AG08396 (cell line): ENCODE data around the gene TMEM190.

Source experiments
- DNase-seq: peaks from one replicate; pipeline ENCODE4 v3.0.0; 2012; ENCODE audit warnings: low spot score, mixed read lengths

Gene TMEM190

DNA sequence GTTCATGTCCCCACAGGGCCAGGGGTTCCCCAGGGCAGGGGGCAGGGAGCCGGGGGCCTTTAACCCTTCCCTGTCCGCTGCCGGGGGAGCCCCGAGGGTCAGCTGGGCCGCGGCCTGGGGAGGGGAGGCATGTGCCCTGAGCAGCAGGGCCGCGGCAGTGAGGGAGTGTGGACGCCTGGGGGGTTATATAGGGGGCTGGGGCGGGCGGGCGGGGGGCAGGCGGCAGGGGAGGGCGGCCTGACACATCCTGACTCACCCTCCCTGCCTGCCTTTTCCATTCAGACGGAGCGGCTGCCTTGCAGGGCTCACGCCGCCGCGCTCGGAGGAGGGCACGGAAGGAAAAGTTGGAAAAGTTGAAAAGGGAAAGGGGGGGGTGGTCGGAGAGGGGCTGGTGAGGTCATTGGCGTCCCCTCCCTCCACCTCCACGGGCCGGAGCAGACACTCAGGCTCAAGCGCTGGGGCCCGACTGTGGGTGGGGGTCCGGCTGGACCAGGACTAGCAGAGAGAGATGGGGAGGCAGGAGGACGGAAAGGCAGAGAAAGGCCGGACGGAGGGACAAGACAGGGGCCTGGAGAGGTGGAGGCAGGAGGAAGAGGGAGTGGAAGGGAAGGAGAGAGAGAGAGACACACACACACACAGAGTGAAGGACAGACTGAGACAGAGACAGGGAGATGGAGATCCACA is 6.2 kb upstream of the TMEM190 start, which contains the start of gene IL11:
Gene IL11, minus strand, starts transcription at position 159 of the 684 bp plus-strand sequence. Its CDS starts 153 bp downstream, at position 6.
- peak; percentile 89 for DNase-seq

DNA sequence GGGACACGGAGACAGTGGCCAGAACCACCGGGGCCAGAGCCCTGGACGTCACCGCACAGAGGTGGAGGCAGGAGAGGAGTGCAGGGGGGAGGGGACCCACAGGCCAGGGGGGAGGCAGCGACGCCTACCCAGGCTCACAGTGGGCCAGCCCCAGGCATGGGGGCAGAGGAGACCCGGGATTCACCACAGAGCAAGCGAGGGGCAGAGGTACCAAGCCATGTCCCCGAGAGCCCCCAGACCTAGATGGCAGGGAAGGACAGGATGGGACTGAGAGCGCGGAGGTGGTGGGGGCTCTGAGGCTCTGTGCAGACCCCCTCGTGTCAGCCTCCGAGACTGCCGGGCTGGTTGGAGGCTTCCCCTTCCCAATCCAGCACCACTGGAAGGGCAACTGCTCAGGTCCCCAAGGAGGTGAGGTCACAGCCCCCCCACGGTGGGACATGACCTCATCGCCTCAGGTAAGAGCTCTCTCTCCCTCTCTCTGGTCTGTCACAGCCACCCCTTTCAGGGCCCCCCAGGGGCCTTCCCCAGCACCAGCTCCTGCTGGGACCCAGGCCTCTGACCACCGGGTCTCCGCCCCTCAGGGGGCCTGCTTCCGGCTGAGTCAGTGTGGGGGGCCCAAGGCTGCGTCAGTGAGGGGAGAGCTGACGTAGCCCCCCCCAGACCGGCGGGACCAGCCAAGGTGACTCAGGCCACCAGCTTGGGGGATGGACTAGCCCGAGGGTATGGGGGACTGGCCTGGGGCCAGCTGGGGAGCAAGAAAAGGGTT is 4.1 kb upstream of the TMEM190 start:
- DNase-seq = no peak

- DNase-seq = no peak
Measured at GRCh38 chr19:55373306-55373992, 3.2 kb upstream of the TMEM190 start.

DNA sequence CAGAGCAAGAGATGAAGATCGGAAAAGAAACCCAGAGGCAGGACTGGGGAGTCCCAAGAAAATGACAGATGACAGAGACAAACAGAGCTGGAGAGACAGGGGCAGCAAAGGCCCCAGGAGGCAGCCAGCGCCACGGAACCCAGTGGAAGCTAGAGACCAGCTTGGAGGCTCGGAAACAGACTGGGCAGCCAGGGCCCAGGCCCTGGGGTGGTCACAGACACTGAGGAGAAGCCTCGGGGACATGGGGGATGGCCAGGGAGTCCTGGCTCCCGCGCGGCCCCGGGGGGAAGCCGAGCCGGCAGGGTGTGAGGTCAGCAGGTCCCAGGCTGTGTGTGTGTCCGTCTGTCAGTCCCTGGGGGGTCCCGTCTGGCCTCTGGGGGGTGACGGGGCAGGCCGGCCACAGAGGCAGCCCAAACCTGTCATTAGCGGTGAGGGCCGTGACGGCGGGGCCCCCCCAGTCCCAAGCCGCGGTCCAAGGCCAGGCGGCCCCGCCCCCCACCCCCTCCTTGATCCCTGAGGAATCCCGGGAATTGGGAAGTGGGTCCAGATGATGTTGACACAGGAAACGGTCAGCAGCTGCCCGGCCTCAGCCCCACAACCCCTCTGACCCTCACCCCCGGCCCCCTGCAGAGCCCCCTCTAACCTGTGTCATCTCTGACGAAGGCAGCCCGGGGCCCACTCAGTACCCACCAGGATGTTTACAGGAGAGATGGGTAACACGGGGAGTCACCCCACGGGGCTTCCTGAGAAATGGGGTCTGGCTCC is 2.5 kb upstream of the TMEM190 start:
- peak; percentile 76 for DNase-seq

- no peak for DNase-seq
Measured at GRCh38 chr19:55377356-55378131, 918 bp downstream of the TMEM190 start.

DNA sequence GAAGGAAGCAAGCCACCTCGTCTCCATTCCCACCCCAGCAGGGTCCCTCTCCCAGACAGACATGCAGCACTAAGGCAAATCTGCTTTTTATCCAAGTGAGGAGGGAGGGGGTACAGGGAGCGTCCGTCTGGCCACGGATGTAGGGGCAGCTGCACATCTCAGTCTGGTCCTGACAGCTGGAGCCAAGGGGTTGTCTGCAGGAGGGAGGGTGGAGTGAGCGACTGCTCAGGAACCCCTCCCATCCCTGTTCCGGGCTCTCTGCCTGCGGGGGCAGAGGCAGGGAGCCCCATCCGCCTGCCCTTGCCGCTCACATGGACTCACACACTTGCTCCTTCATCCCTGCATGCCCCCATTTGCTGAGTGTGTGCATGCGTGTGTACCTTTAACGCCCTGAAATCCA is 2.5 kb downstream of the TMEM190 start:
- no peak for DNase-seq

DNA sequence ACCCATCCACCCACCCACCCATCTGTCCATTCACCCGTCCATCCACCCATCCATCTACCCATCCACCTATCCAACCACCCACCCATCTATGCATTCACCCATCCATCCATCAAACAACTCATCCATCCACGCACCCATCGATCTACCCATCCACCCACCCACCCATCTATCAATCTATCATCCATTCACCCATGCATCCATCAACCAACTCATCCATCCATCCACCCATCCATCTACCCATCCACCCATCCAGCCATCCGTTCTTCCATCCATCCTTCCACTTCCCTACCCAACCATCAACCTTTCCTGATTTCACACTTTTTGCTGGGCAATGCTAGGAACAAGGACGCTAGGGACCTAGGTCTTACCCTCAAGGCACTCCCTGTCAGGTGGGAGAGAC is 5.4 kb downstream of the TMEM190 start:
- DNase-seq = no peak

GRCh38 chr19:55382522-55383054 is 6.0 kb downstream of the TMEM190 start:
- no peak for DNase-seq

DNA sequence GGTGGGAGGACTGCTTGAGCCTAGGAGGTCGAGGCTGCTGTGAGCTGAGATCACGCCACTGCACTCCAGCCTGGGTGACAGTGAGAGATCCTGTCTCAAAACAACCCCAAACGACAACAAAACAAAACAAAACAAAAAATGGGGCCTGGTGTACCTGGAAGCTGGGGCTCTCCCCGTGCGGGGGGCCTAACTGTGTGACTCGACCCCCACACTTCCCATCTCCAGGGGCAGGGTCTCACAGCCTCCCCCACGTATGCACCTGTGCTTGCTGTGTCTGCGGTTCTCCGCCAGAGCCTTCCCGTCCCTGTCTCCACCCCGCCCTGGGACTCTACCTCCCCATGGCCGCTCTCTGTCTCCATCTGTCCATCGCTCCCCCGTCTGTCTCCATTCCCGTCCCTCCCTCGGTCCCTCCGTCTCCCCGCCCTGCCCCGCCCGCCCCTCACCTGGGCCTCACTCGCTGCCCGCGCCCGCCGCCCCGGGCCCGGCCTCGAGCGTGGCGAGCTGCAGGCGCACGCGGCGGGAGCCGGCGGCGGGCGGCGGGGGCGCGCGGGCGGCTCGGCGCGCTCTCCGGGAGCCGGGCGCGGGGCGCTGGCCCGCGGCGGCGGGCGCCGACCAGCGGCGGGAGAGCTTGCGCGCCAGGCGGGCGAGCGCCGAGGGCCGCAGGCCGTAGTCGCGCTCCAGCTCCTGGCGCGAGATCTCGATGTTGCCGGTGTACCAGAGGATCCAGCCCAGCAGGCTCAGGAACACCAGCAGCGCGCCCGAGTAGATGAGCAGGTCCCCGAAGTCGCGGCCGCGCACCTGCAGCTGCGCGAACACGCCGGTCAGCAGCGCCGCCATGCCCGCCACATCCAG is 6.9 kb downstream of the TMEM190 start:
- DNase-seq = peak; percentile 89

- DNase-seq = no peak
Measured at GRCh38 chr19:55384131-55384919, 7.7 kb downstream of the TMEM190 start, which contains the start of gene TMEM238. TSS of gene TMEM238 (minus strand) at chr19:55384292. CDS start at chr19:55384259, 33 bp downstream.

- DNase-seq = peak; percentile 95
Measured at GRCh38 chr19:55384920-55385723, 8.5 kb downstream of the TMEM190 start.

GRCh38 chr19:55385724-55386492 is 9.3 kb downstream of the TMEM190 start, which contains the start of gene RPL28:
TSS of gene RPL28 (plus strand) at chr19:55385932. CDS start at chr19:55386358, 426 bp downstream.
- DNase-seq = peak; percentile 97

DNA sequence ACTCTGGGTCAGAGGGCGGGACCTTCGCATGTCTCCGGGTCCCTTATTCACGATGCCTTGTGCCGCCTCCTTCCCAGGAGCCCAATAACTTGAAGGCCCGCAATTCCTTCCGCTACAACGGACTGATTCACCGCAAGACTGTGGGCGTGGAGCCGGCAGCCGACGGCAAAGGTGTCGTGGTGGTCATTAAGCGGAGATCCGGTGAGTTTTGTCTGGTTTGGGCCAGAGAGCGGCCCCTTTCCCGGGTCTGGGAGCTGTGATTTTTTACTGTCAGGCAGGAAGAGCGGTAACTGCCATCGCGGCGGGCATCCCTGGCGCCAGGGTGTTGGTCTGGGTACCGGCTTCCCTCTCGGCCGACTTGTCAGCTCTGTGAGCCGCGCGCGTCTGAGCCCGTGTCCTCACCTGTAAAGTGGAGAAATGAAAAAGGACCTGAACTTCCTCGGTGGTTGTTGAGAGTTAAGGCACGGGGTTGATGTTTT is 9.9 kb downstream of the TMEM190 start:
- DNase-seq = no peak

DNA sequence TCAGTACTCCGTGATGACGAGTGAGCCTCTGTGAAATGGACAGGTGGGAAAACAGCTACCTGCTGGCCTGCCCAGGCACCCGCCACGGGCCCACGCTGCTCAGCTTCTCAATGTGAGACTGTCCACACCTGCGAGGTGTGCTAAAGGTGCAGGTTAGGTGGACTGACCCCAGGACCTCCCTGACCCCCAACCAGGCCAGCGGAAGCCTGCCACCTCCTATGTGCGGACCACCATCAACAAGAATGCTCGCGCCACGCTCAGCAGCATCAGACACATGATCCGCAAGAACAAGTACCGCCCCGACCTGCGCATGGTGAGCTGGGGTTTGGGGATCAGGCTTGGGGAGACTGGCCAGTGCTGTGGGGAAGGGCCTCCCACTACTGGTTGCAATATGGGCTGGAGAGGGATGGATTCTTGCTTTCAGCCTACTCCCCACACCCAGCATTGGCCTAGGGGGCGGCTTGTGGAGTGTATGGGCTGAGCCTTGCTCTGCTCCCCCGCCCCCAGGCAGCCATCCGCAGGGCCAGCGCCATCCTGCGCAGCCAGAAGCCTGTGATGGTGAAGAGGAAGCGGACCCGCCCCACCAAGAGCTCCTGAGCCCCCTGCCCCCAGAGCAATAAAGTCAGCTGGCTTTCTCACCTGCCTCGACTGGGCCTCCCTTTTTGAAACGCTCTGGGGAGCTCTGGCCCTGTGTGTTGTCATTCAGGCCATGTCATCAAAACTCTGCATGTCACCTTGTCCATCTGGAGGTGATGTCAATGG is 11.3 kb downstream of the TMEM190 start:
- DNase-seq = no peak

DNA sequence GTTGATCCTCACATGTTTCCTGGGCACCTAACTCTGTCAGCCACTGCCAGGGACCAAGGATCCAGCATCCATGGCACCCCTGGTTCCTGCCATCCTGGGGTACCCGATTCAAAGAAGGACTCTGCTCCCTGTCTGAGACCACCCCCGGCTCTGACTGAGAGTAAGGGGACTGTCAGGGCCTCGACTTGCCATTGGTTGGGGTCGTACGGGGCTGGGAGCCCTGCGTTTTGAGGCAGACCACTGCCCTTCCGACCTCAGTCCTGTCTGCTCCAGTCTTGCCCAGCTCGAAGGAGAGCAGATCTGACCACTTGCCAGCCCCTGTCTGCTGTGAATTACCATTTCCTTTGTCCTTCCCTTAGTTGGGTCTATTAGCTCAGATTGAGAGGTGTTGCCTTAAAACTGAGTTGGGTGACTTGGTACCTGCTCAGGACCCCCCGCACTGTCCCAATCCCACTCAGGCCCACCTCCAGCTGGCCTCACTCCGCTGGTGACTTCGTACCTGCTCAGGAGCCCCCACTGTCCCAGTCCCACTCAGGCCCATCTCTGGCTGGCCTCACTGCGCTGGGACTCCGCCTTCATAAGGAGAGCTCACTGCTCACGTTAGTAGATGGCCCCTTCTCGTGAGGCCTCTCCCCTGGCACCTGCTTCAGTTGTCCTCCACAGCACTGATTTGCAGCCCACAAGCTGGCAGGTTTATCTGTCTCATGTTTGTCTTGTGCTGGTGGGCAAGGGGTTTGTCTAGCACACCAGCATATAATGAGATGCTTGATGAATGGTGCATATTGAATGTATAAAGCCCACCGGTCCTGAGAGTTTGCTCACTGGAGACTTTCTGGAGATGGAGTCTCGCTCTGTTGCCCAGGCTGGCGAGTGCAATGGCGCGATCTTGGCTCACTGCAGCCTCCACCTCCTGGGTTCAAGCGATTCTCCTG is 13.0 kb downstream of the TMEM190 start:
- no peak for DNase-seq
